Upper lobe of left lung (tissue), 6 donors: ENCODE measurements around the gene SHROOM2. TPM values are rescaled to one million over a fixed set of nuclear protein-coding genes. Genes with fewer than 3 reads are reported as not detected.

Experiments used
- ATAC-seq, 2 donors: fragments of 200-7000 bp; cut with Tn5 transposase; one replicate each; pipeline ENCODE4 v1.9.1; 2022; ENCODE audit warnings: mild to moderate bottlenecking in 2 of 2, moderate library complexity in 2 of 2; ENCODE audit not compliant: low FRiP score in 2 of 2
- DNase-seq, 2 donors: peaks; one replicate each; pipeline ENCODE4 v3.0.0-alpha.2; 2019 to 2020
- H3K27ac ChIP-seq, 4 donors: fragments of 200-600 bp; sonication (generic); one replicate each; pipeline ENCODE4 v1.5.1; 2016 to 2019
- H3K27me3 ChIP-seq, 4 donors: fragments of 200-600 bp; sonication (generic); one replicate each; pipeline ENCODE4 v1.5.1; 2017 to 2019
- H3K36me3 ChIP-seq, 4 donors: fragments of 200-600 bp; sonication (generic); one replicate each; pipeline ENCODE4 v1.5.1; 2016 to 2019
- H3K4me1 ChIP-seq, 4 donors: fragments of 200-600 bp; sonication (generic); one replicate each; pipeline ENCODE4 v1.5.1; 2018 to 2019
- H3K4me3 ChIP-seq, 4 donors: fragments of 200-600 bp; sonication (generic); one replicate each; pipeline ENCODE4 v1.5.1; 2017 to 2019; ENCODE audit warnings: mild to moderate bottlenecking in 2 of 4, moderate library complexity in 1 of 4
- H3K9me3 ChIP-seq, 4 donors: fragments of 200-600 bp; sonication (generic); one replicate each; pipeline ENCODE4 v1.5.1; 2018 to 2019
- CTCF ChIP-seq, 6 experiments: fragments of 450-650 bp in 4 of 6; fragments of 200-600 bp in 2 of 6; sonication (generic) in 2 of 6; IDR thresholded peaks; one replicate each; pipeline ENCODE4 v1.5.1; 2016 to 2019; ENCODE audit warnings: antibody characterized with exemption in 6 of 6
- EP300 ChIP-seq, 4 donors: sonication (generic); formaldehyde crosslinking; IDR thresholded peaks; one replicate each; pipeline ENCODE4 v1.5.1; 2017; ENCODE audit warnings: antibody characterized with exemption in 4 of 4, control low read depth in 2 of 4
- POLR2A ChIP-seq, 4 donors: fragments of 450-650 bp; IDR thresholded peaks; one replicate each; pipeline ENCODE4 v1.5.1; 2016 to 2017; ENCODE audit warnings: antibody characterized with exemption in 4 of 4, mild to moderate bottlenecking in 2 of 4
- POLR2AphosphoS5 ChIP-seq, 2 donors: sonication (generic); formaldehyde crosslinking; IDR thresholded peaks; one replicate each; pipeline ENCODE4 v1.5.1; 2017; ENCODE audit warnings: antibody characterized with exemption in 2 of 2
- WGBS, 2 donors: methylation state at CpG; one replicate each; pipeline ENCODE4 v1.1.5; 2017 to 2018; 5-methylcytosine and 5-hydroxymethylcytosine counted together
- total RNA-seq, 6 donors: library from RNA; depleted of rRNA in 4 of 6; stranded (reverse); fragments of >200 nt in 4 of 6; gene quantifications; one replicate each; pipeline versions ENCODE4 v1.1.0 to v1.2.1, GENCODE V29; 2016 to 2021
- donor health status: DM: no; HTN: no; CAD: no; lungs with moderate emphysema.
- donor health status: DM: no; HTN: yes; CAD: no; lungs with severe emphysema.

SHROOM2 gene
- total RNA-seq, 6 donors from 2014 or later = 6.6 to 22.9 (median 11.5) TPM

GRCh38 chrX:9899640-9900111 lies 113.4 kb downstream of the SHROOM2 start:
- Histone ChIP-seq H3K4me3 (no peak overlapping the region), H3K36me3 (peaks cover 0 to 11% (median 2%) of the 10 kb centered on the region in 4 donors), H3K4me1 (no peaks in the 10 kb centered on the region), H3K27me3 (no peaks in the 10 kb centered on the region), H3K27ac (no peak overlapping the region), H3K9me3 (no peaks in the 10 kb centered on the region)
- no peak for TF ChIP-seq CTCF (IDR thresholded peaks at IDR 0.05)
- no peak for TF ChIP-seq POLR2AphosphoS5 (IDR thresholded peaks at IDR 0.05)
- no peak for TF ChIP-seq EP300 (IDR thresholded peaks at IDR 0.05)
- no peak for TF ChIP-seq POLR2A (IDR thresholded peaks at IDR 0.05)
- 65 to 70% methylated on average over 6 to 17 of the region's 17 CpGs for WGBS, 2 donors
- ATAC-seq = no peak
- DNase-seq = no peak

GRCh38 chrX:9902656-9903055 lies 116.4 kb downstream of the SHROOM2 start:
- no peak overlapping the region for H3K27ac ChIP-seq
- H3K4me3 ChIP-seq = no peak overlapping the region
- TF ChIP-seq EP300 (IDR thresholded peaks at IDR 0.05) = no peak
- no peak for TF ChIP-seq POLR2A (IDR thresholded peaks at IDR 0.05)
- no peak for TF ChIP-seq POLR2AphosphoS5 (IDR thresholded peaks at IDR 0.05)
- no peak for TF ChIP-seq CTCF (IDR thresholded peaks at IDR 0.05)
- no peak for DNase-seq
- no peaks in the 10 kb centered on the region for H3K4me1 ChIP-seq
- ATAC-seq = no peak
- WGBS, 2 donors = 74 to 88% methylated on average over 4 to 6 of the region's 6 CpGs
- no peaks in the 10 kb centered on the region for H3K36me3 ChIP-seq
- H3K27me3 ChIP-seq = no peaks in the 10 kb centered on the region
- no peaks in the 10 kb centered on the region for H3K9me3 ChIP-seq

GRCh38 chrX:9903146-9903545 lies 116.9 kb downstream of the SHROOM2 start:
- ATAC-seq = no peak

GRCh38 chrX:9905288-9905687 lies 119.1 kb downstream of the SHROOM2 start:
- Histone ChIP-seq H3K36me3 (no peaks in the 10 kb centered on the region), H3K9me3 (no peaks in the 10 kb centered on the region), H3K4me3 (no peak overlapping the region), H3K27ac (no peak overlapping the region), H3K27me3 (no peaks in the 10 kb centered on the region), H3K4me1 (no peaks in the 10 kb centered on the region)
- DNase-seq = no peak
- 80 to 92% methylated on average over 17 of the region's 17 CpGs for WGBS, 2 donors
- no peak for ATAC-seq
- no peak for TF ChIP-seq CTCF (IDR thresholded peaks at IDR 0.05)
- TF ChIP-seq EP300 (IDR thresholded peaks at IDR 0.05) = no peak
- no peak for TF ChIP-seq POLR2AphosphoS5 (IDR thresholded peaks at IDR 0.05)
- TF ChIP-seq POLR2A (IDR thresholded peaks at IDR 0.05) = no peak

More at GRCh38 chrX:9903146-9903545, 116.9 kb downstream of the SHROOM2 start:
- H3K36me3 ChIP-seq = no peaks in the 10 kb centered on the region
- H3K4me1 ChIP-seq = no peaks in the 10 kb centered on the region
- no peaks in the 10 kb centered on the region for H3K27me3 ChIP-seq
- DNase-seq = no peak
- H3K4me3 ChIP-seq = no peak overlapping the region
- H3K27ac ChIP-seq = no peak overlapping the region
- no peaks in the 10 kb centered on the region for H3K9me3 ChIP-seq
- 90 to 94% methylated on average over 5 of the region's 5 CpGs for WGBS, 2 donors
- TF ChIP-seq POLR2AphosphoS5 (IDR thresholded peaks at IDR 0.05) = no peak

GRCh38 chrX:9905721-9906120 lies 119.5 kb downstream of the SHROOM2 start:
- WGBS, 2 donors = 82 to 100% methylated on average over 2 to 5 of the region's 5 CpGs

More at GRCh38 chrX:9905721-9906120, 119.5 kb downstream of the SHROOM2 start:
- no peaks in the 10 kb centered on the region for H3K27me3 ChIP-seq
- H3K27ac ChIP-seq = no peak overlapping the region
- no peak for ATAC-seq
- no peaks in the 10 kb centered on the region for H3K4me1 ChIP-seq
- H3K4me3 ChIP-seq = no peak overlapping the region
- H3K9me3 ChIP-seq = no peaks in the 10 kb centered on the region
- no peaks in the 10 kb centered on the region for H3K36me3 ChIP-seq
- no peak for DNase-seq
- TF ChIP-seq CTCF (IDR thresholded peaks at IDR 0.05) = no peak
